NT2/D1 (cell line): ENCODE measurements around the gene LIF.

Experiments
- DNase-seq: peaks from one replicate; pipeline ENCODE4 v3.0.0-alpha.2; 2011; ENCODE audit warnings: low read depth, low spot score
- H3K27me3 ChIP-seq: 2 replicates; pipeline ENCODE4 v1.6.0; 2011; ENCODE audit warnings: mild to moderate bottlenecking; ENCODE audit not compliant: insufficient read length, insufficient read depth
- H3K36me3 ChIP-seq: 2 replicates; pipeline ENCODE4 v1.6.1; 2011; ENCODE audit warnings: mild to moderate bottlenecking, low read length, mixed read lengths; ENCODE audit not compliant: insufficient read depth, insufficient read length
- H3K4me1 ChIP-seq: 2 replicates; pipeline ENCODE4 v1.5.1; 2011; ENCODE audit not compliant: insufficient read depth, insufficient read length
- H3K4me3 ChIP-seq: 2 replicates; pipeline ENCODE4 v1.5.1; 2011; ENCODE audit warnings: low read depth; ENCODE audit not compliant: insufficient read length
- H3K9ac ChIP-seq: 2 replicates; pipeline ENCODE4 v1.6.0; 2011; ENCODE audit warnings: low read depth; ENCODE audit not compliant: insufficient read length
- H3K9me3 ChIP-seq: 2 replicates; pipeline ENCODE4 v1.5.1; 2011; ENCODE audit warnings: mild to moderate bottlenecking, low read length; ENCODE audit not compliant: insufficient read depth
- SUZ12 ChIP-seq: IDR thresholded peaks from 2 replicates; pipeline ENCODE4 v1.6.1; 2011; ENCODE audit not compliant: insufficient read length, insufficient read depth; ENCODE audit errors: extremely low read depth
- YY1 ChIP-seq: IDR thresholded peaks from 2 replicates; pipeline ENCODE4 v1.6.1; 2011; ENCODE audit not compliant: insufficient read length, insufficient read depth
- ZNF274 ChIP-seq: IDR thresholded peaks from 2 replicates; pipeline ENCODE4 v1.6.1; 2011; ENCODE audit warnings: mild to moderate bottlenecking, low read depth, low read length

Gene LIF

DNA sequence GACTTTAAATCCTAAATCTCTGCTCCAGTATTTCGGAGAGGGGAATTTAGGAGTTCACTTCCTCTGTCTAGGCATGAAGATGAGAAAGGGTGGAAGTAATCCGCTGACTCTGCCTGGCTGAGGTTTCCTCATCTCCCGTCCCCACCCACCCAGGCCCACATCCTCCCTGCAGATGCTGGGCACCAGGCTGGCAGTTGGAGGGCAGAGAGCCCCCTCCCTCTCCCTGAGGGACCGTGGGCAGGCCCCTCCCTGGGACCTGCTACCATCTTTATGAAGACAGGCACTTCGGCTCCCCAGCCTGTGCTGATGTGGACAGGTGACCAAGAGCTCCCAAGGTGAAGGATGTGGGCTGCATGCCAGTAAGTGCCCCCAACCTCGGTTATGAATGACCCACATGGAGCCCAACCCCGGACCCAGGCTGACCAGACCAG lies 36.1 kb upstream of the LIF start:
- H3K4me1 ChIP-seq = peaks cover 14% of the 10 kb centered on the region
- no peak overlapping the region for H3K4me3 ChIP-seq
- H3K36me3 ChIP-seq = peaks cover 25% of the 10 kb centered on the region
- no peak overlapping the region for H3K9ac ChIP-seq
- no peak for DNase-seq
- TF ChIP-seq YY1 (no peak), SUZ12 (no peak), ZNF274 (no peak)
- H3K9me3 ChIP-seq = no peaks in the 10 kb centered on the region
- no peaks in the 10 kb centered on the region for H3K27me3 ChIP-seq

DNA sequence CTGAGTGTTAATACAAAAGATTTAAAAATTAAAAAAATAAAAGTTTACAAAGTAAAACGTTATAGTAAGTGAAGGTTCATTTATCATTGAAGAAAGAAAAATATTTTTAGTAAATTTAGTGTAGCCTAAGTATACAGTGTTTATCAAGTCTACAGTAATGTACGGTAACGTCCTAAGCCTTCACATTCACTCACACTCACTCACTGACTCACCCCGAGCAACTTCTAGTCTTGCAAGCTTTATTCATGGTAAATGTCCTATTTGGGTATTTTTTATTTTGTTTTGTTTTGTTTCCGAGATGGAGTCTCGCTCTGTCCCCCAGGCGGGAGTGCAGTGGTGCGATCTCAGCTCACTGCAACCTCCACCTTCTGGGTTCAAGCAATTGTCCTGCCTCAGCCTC lies 33.9 kb upstream of the LIF start:
- Histone ChIP-seq H3K36me3 (peaks cover 10% of the 10 kb centered on the region), H3K9ac (no peak overlapping the region), H3K27me3 (no peaks in the 10 kb centered on the region), H3K9me3 (no peaks in the 10 kb centered on the region), H3K4me1 (peaks cover 11% of the 10 kb centered on the region), H3K4me3 (no peak overlapping the region)
- no peak for DNase-seq
- TF ChIP-seq YY1 (no peak), SUZ12 (no peak), ZNF274 (no peak)

DNA sequence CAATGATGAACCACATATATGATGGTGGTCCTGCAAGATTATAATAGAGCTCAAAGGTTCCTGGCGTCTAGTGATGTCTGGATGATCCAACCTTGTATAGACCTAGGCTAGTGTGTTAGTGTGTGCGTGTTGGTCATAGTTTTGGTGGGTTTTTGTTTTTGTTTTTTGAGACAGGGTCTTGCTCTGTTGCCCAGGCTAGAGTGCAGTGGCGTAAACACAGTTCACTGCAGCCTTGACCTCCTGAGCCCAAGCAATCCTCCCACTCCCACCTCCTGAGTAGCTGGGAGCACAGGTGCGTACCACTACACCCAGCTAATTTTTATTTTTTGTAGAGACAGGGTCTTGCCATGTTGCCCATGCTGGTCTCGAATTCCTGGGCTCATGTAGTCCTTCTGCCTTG lies 33.4 kb upstream of the LIF start:
- peaks cover 11% of the 10 kb centered on the region for H3K4me1 ChIP-seq
- no peaks in the 10 kb centered on the region for H3K9me3 ChIP-seq
- no peak overlapping the region for H3K4me3 ChIP-seq
- no peak overlapping the region for H3K9ac ChIP-seq
- no peak for DNase-seq
- H3K36me3 ChIP-seq = peaks cover 5% of the 10 kb centered on the region
- TF ChIP-seq SUZ12 (no peak), YY1 (no peak), ZNF274 (no peak)
- no peaks in the 10 kb centered on the region for H3K27me3 ChIP-seq

DNA sequence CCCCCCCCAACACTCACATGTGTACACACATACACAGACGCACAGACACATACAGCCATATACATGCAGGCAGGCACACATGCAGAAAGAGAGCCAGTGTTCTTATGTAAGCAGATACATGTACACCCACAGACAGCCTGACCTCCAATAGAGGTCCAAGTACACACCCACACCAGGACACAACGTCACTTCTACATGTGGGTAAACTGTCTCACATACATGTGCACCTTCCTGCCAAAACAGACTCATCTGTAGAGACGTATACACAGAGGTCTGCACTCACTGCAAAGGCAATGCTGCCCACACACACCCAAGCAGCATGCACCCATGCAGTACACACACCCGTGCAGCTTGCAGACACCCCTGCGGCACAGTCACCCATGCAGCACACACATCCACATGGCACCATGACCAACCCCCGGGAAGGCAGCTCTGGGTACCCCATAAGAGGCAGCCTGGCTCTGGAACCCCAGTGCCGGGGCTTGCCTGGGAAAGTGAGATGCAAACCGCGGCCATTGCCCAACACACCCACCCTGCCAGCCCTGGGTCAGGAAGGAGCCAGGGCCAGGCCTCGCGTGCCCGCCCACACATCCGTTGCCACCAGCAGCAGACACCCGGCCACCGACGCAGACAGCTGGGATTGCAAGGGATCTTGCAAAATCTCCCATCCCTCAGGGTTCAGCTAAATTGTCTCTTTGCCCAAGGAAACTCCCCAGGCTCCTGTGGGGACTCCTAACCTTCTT lies 32.7 kb upstream of the LIF start:
- Histone ChIP-seq H3K4me1 (peaks cover 11% of the 10 kb centered on the region), H3K4me3 (no peak overlapping the region), H3K9ac (no peak overlapping the region), H3K36me3 (no peaks in the 10 kb centered on the region), H3K27me3 (no peaks in the 10 kb centered on the region), H3K9me3 (no peaks in the 10 kb centered on the region)
- DNase-seq = no peak
- TF ChIP-seq YY1 = no peak
- no peak for TF ChIP-seq ZNF274
- TF ChIP-seq SUZ12 = no peak

DNA sequence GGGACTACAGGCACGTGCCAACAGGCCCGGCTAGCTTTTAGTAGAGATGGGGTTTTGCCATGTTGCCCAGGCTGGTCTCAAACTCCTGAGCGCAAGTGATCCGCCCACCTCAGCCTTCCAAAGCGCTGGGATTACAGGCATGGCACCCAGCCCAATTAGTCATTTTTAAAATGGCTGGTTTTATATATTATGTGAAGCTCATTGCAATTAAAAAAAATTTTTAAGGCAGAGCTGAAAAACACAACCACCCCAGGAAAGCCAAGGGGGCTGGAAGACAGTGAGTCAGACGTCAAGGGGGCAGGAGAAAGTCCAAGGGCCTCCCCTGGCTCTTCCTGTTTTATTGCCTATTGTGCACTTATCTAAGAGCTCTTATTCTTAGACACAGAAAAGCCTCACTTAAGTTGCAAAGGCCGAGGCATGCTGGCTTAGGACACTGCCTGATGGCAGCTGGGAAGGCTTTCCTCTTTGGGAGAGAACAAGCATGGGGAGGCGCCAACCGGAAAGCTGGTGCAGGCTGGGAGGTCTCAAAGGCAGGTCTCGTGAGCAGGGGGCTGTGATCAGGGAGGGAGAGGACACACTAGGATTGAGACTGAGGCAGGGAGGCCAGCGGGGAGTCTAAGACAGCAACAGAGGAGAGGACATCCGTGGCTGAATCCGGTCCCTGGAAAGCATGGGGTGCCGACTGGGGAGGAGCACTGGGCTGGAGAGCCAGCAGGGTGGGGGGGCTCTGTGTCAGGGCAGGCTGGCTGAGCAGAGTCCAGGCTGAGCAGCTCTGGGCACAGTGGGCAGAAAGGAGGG lies 31.2 kb upstream of the LIF start:
- H3K4me1 ChIP-seq = peaks cover 9% of the 10 kb centered on the region
- TF ChIP-seq SUZ12 (no peak), ZNF274 (no peak), YY1 (no peak)
- no peaks in the 10 kb centered on the region for H3K36me3 ChIP-seq
- no peaks in the 10 kb centered on the region for H3K27me3 ChIP-seq
- H3K9me3 ChIP-seq = no peaks in the 10 kb centered on the region
- peak overlapping the region; percentile 32 for H3K9ac ChIP-seq
- H3K4me3 ChIP-seq = no peak overlapping the region
- no peak for DNase-seq

DNA sequence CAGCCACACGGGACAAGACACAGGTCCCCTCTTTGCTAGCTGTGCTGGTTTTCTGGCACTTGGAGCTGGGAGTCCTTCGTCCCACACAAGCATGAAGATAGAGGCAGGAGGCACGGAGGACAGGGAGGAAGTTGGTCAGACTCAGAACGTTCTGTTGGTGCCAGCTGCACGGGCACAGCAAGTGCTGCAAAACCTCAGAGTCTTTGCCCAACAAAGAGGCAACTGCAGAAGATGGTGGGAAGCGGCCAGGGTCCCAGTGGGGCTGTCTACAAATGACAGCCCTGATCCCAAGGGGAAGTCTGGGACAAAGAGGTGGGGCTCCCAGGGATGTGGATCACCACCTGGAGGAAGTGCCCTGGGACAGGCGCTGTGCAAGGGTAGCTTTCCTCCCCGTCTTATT lies 29.5 kb upstream of the LIF start:
- H3K4me3 ChIP-seq = no peak overlapping the region
- no peak overlapping the region for H3K9ac ChIP-seq
- H3K4me1 ChIP-seq = peaks cover 9% of the 10 kb centered on the region
- TF ChIP-seq SUZ12 = no peak
- no peak for TF ChIP-seq ZNF274
- no peak for TF ChIP-seq YY1
- H3K27me3 ChIP-seq = no peaks in the 10 kb centered on the region
- H3K9me3 ChIP-seq = no peaks in the 10 kb centered on the region
- no peaks in the 10 kb centered on the region for H3K36me3 ChIP-seq
- DNase-seq = no peak

DNA sequence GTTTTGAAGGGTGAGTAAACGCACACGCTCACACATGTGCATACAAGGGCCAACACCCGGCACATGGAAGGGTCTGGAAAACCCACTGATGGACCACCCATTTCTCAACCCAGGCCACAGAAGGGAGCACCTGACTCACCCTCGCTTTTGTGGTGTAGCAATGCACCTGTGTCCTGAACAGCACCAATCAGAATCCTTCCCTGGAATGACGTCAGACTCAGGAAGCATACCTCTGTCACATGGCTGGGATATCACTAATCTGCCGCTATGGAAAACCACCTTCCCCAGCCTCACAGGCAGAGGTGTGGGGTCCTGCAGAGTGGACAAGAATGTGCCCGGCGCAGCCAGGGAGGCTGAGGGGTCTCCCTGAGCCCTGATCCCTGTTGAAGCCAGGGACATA lies 29.1 kb upstream of the LIF start:
- H3K9ac ChIP-seq = no peak overlapping the region
- H3K27me3 ChIP-seq = no peaks in the 10 kb centered on the region
- no peaks in the 10 kb centered on the region for H3K36me3 ChIP-seq
- TF ChIP-seq YY1 (no peak), SUZ12 (no peak), ZNF274 (no peak)
- no peak overlapping the region for H3K4me3 ChIP-seq
- DNase-seq = no peak
- peaks cover 11% of the 10 kb centered on the region for H3K4me1 ChIP-seq
- H3K9me3 ChIP-seq = no peaks in the 10 kb centered on the region
